ENCODE measurements around the gene TXNL1. TPM values are rescaled to one million over a fixed set of nuclear protein-coding genes. Genes with fewer than 3 reads are reported as not detected.

The TXNL1 gene
- total RNA-seq, 4 donors from 2014 or later = 5.6 to 67.3 (median 37.1) TPM

DNA sequence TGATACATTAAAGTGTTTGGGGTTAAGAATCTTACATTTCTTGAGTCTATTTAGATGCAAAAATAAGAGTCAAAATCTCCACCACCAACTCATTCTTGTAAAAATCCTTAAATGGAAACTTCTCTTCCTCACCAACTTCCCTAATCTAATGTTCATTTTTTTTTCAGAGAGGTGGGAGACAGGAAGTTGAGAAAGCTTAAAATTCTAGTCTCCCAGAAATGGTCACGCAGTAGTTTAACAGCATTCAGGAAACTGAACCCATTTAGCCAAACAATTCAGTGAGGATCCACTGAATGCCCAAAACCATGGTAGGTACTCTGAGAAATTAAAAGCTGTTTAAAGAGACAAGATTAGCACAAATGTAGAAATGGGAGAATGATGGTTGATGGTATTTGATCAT is 69.0 kb downstream of the TXNL1 start:
- Histone ChIP-seq H3K4me1 (no peaks in the 10 kb centered on the region), H3K4me3 (no peak overlapping the region), H3K27ac (no peak overlapping the region), H3K36me3 (no peaks in the 10 kb centered on the region), H3K9me3 (no peaks in the 10 kb centered on the region), H3K27me3 (no peaks in the 10 kb centered on the region)
- TF ChIP-seq POLR2A (IDR thresholded peaks at IDR 0.05) = no peak
- TF ChIP-seq, protein P1, sequence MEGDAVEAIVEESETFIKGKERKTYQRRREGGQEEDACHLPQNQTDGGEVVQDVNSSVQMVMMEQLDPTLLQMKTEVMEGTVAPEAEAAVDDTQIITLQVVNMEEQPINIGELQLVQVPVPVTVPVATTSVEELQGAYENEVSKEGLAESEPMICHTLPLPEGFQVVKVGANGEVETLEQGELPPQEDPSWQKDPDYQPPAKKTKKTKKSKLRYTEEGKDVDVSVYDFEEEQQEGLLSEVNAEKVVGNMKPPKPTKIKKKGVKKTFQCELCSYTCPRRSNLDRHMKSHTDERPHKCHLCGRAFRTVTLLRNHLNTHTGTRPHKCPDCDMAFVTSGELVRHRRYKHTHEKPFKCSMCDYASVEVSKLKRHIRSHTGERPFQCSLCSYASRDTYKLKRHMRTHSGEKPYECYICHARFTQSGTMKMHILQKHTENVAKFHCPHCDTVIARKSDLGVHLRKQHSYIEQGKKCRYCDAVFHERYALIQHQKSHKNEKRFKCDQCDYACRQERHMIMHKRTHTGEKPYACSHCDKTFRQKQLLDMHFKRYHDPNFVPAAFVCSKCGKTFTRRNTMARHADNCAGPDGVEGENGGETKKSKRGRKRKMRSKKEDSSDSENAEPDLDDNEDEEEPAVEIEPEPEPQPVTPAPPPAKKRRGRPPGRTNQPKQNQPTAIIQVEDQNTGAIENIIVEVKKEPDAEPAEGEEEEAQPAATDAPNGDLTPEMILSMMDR (IDR thresholded peaks at IDR 0.05) = no peak
- intact Hi-C loops (cut with DNase I; ENCODE audit: low total_unique reads) = no loop called here
- no peak for DNase-seq

DNA sequence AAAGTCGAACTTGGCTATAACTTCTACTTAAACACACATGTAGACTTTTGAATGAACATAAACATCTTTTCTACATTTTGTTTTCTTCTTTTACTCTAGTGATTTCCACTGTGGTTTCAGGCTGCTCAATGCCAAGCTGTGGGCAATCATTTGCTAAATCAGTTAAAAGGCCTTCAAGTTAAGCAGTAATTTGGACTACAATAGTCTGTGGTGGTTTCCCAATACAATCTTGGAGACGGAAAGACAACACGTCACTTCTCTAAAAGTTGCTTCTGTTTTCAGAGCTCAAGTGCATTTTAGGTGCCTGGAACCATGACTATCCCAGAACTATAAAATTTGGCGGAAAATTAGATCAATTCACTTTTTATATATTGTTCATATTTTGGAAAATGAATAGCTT is 69.4 kb downstream of the TXNL1 start:
- Histone ChIP-seq H3K36me3 (no peaks in the 10 kb centered on the region), H3K4me1 (no peaks in the 10 kb centered on the region), H3K27ac (no peak overlapping the region), H3K27me3 (no peaks in the 10 kb centered on the region), H3K4me3 (no peak overlapping the region), H3K9me3 (no peaks in the 10 kb centered on the region)
- DNase-seq = no peak
- intact Hi-C loops (cut with DNase I; ENCODE audit: low total_unique reads) = no loop called here
- no peak for TF ChIP-seq POLR2A (IDR thresholded peaks at IDR 0.05)
- TF ChIP-seq, protein P1 (IDR thresholded peaks at IDR 0.05) = no peak

DNA sequence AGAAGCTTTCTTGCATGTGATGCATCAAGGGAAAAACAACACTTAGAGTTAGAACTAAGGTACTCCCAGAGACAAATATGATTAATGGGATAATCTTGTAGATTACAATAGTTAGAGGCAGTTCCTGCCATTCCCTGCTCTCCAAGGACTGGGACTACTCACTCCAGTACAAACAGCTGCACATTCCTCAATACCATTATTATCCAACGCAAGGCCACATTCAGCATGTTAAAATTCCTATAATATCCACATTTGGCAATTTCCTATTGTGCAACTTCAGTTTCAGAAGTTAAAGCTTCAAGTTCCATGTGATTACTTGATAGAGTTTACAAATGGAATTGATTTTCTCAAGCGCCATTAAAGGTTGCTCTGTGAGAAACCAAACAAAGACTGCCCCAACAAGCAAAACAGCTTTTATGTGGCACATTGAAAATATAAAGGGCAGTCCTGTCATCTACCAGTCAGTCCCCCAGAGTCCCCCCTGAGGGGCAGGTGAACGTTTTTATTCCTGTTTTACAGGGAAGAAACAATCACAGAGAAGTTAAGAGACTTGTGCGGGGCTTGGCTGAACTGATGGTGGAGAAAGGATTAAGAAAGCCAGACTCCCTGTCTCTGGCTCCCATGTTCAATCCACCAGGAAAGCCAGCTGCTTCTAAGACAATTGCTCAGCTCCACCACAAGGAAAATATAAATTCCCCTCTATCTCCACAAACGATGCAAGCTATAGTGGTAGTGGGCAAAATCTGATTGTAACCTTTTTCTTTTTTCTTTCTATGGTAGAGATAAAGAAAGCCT is 72.6 kb downstream of the TXNL1 start:
- Histone ChIP-seq H3K27ac (peak overlapping the region; percentile 27 to 53), H3K4me1 (no peaks in the 10 kb centered on the region), H3K36me3 (no peaks in the 10 kb centered on the region), H3K4me3 (no peak overlapping the region), H3K27me3 (no peaks in the 10 kb centered on the region), H3K9me3 (no peaks in the 10 kb centered on the region)
- TF ChIP-seq, protein P1 (IDR thresholded peaks at IDR 0.05) = no peak
- no peak for TF ChIP-seq POLR2A (IDR thresholded peaks at IDR 0.05)
- peak in 1 of 2 donors; percentile 34 for DNase-seq
- intact Hi-C loops (cut with DNase I; ENCODE audit: low total_unique reads) = no loop called here

DNA sequence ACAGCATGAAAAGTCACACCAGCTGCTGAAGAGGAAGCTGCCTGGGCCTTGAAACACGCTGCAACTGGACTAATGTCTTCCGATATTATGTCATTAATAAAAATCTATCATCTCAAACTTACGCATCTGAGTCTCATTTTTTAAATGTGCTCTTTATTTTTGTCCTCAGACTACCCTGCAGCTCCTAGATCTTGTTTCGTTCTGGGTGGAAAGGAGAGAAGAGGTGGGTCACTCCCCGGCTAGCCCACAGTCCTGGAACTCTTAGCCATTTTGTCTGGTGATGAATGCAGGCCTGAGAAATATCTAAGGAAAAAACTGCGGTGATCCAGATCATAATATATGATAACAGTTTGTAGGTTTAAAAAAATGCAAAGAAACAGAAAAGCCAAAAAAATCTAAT is 73.3 kb downstream of the TXNL1 start:
- Histone ChIP-seq H3K4me3 (no peak overlapping the region), H3K36me3 (no peaks in the 10 kb centered on the region), H3K4me1 (no peaks in the 10 kb centered on the region), H3K27me3 (no peaks in the 10 kb centered on the region), H3K27ac (peak overlapping the region; percentile 31 to 49), H3K9me3 (no peaks in the 10 kb centered on the region)
- intact Hi-C loops (cut with DNase I; ENCODE audit: low total_unique reads) = no loop called here
- DNase-seq = no peak
- TF ChIP-seq POLR2A (IDR thresholded peaks at IDR 0.05) = no peak
- TF ChIP-seq, protein P1 (IDR thresholded peaks at IDR 0.05) = no peak

DNA sequence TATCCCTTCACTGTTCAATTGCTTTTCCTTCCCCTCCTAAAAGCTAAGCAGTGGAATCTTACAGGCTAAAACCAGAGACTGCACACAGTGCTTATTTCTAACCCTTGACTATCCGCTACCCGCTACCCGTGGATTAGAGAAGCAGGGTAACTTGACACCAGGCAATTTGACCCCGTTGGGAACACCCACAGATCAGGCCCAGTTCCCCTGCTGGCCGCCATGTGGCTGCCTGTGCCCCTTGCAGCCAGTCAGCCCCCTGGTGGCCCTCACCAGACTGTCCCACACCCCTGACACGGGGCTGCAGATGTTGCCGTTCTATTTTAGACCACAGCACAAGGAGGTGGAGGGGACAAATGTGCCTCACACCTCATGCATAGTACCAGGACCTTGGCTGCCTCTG is 74.8 kb downstream of the TXNL1 start:
- Histone ChIP-seq H3K27ac (peak overlapping the region; percentile 31 to 49), H3K9me3 (no peaks in the 10 kb centered on the region), H3K4me3 (no peak overlapping the region), H3K4me1 (no peaks in the 10 kb centered on the region), H3K36me3 (no peaks in the 10 kb centered on the region), H3K27me3 (no peaks in the 10 kb centered on the region)
- no peak for DNase-seq
- TF ChIP-seq, protein P1 (IDR thresholded peaks at IDR 0.05) = no peak
- TF ChIP-seq POLR2A (IDR thresholded peaks at IDR 0.05) = no peak
- intact Hi-C loops (cut with DNase I; ENCODE audit: low total_unique reads) = no loop called here

Measured in uterus (tissue), 4 donors.